Activated CD4-positive, alpha-beta T cell treated with anti-CD3 and anti-CD28 coated beads, Interleukin-2, Interleukin-4, amounts not matched to agents 100 ng/mL and 50 ng/mL, durations not matched to agents 16 hours and 8 hours (primary cell): ENCODE data around the gene LRIT2.
"Not testable (repeated sequence)": the region's sequence is repeated elsewhere in the genome, so short reads cannot be mapped to it uniquely, and the experiment has no call there.

Experiments
- DNase-seq: peaks from one replicate; pipeline ENCODE4 v3.0.0-alpha.2; 2020; ENCODE audit warnings: low spot score

LRIT2 gene

DNA sequence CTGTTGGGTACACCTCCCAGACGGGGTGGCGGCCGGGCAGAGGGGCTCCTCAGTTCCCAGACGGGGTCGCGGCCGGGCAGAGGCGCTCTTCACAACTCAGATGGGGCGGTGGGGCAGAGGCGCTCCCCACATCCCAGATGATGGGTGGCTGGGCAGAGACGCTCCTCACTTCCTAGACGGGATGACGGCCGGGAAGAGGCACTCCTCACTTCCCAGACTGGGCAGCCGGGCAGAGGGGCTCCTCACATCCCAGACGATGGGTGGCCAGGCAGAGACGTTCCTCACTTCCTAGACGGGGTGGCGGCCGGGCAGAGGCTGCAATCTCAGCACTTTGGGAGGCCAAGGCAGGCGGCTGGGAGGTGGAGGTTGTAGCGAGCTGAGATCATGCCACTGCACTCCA is 45.0 kb downstream of the LRIT2 start:
- not testable (repeated sequence) for DNase-seq

DNA sequence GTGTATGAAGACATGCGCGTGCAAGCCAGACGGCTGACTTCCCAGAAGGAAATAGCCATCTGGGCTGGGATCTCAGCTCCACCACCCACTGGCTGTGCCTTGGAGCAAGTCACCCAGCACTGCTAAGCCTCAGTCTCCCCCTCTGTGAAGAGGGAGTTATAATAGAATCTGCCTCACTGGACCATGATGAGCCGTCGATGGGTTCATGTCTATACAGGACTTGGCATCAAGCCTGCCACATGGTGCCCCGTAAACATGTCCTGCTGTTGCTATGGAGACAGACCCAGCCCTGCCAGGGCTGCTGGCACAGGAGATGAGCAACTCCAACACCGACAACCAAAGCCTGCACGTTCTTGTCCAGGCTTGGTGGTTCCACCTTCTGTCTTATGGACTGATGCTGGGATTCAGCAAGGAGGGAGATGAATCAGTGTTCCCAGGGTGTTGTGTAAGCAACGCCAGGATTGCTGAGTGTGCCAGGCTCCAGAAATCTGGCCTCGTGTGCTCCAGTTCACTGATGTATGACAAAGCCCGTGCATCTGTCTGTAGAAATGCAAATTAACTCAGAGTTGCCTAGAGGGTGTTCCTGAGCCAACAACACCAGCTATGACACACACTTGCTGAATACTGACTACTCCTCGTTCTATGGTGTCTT is 46.2 kb downstream of the LRIT2 start:
- no peak for DNase-seq

DNA sequence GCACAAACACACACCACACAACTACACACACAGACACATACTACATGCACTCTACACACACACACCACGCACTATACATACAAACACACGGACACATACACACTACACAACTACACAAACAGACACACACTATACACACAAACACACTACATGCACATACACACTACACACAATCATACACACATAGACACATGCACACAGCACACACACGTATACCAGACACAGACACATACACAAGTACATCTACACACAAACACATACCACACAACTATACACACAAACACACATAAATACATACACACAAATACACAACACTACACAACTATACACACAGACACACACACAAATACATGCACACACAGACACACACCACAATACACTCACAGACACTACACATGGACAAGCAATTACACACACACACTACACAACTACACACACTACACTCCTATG is 47.2 kb downstream of the LRIT2 start:
- DNase-seq = no peak

DNA sequence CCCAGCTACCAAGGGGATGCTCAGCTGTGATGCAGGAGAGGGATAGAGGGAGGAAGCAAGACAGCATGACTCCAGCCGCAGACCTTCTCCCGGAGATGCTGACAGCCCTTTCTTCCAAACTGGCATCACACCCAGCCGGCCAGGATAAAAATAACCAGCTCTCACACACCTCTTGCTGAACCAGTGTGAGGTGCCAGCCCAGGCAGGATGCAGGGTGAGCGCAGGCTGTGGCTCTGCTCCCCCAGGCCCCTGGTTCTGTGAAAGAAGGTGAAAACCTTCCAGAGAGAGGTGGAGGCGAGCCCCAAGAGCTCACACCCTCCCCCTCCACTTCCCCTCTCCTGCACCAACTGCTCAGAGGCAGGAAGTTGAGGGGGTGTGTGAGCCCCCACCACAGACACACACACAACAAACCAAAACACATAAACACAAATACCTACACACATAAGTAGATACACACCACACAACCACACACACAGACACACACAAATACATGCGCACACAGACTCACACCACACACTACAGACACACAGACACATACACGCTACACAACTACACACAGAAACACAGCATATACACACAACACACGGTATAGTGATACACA is 47.7 kb downstream of the LRIT2 start:
- DNase-seq = peak; percentile 22

DNA sequence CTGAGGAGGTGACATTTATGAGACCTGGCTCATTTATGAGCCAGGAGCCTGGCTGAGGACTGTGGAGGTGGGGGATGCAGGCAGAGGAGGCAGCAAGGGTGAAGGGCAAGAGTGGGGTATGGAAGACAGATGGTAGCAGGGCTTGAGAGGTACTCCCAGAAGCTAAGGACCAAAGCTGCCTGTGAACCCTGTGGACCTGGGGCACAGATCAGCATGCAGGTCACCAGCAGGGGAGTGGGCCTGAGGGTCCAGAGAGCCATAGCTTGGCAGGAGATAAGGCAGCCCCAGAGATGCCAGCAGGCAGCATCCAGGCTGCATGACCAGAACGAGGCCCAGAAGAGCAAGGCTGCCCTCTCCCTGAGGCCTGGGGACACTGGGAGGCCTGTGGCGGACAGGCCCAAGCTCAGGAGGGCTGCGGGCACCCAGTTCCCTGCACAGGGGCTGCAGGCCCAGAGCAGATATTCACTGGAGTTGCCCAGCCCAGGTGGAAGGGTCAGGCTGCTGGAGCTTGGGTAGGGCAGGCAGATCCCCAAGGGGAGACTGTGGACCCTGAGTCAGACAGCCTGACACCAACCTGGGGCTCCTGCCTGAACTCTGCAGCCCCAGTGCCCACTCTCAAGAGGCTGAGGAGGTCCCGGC is 48.4 kb downstream of the LRIT2 start:
- DNase-seq = no peak

DNA sequence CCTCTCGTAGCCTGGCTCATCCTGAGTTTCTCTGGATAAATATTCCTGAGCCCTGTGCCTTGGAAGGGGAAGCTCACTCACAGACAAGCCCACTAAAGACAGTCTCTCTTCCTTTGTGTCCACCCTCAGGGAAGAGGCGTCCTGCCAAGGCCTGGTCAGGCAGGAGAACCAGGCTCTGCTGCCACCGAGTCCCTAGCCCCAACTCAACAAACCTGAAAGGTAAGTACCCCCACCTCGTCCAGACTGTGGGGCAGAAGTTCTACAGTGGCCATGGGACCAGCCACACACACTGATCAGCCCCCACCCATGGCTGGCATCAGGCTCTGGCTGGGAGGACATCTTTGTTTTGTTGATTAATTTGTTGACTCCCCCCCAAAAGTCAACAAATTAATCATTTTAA is 49.0 kb downstream of the LRIT2 start:
- DNase-seq = no peak

DNA sequence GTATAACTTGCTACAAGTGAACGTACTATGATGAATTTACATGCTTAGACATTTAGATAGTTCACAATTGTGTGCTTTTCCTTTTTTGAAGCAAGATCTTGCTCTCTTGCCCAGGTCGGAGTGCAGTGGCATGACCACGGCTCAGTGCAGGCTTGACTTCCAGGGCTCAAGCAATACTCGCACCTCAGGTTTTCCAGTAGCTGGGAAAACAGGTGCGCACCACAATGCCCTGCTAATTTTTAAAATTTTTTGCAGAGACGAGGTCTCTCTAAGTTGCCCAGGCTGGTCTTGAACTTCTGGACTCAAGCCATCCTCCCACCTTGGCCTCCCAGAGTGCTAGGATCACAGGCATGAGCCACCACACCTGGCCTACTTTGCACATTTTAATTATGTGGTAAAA is 49.9 kb downstream of the LRIT2 start:
- no peak for DNase-seq

DNA sequence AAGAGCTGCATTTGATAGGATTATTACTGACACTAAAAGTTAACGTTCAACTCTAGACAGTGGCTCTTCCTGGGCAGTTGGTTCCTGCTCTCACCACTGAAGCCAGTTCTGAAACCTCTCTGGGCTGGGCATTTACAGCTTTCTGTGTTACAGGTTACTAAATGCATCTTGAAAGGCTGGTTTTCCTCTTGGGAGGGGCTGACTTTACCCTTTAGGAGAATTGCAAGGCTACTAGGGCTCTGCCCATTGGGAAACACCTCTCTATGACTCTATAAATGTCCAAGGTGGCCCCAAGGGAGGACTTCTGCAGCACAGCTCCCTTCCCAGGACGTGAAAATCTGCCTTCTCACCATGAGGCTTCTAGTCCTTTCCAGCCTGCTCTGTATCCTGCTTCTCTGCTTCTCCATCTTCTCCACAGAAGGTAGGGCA is 51.8 kb downstream of the LRIT2 start, which contains the start of gene GPR15LG:
GPR15LG (plus strand) TSS at position 301 of the 429 bp plus-strand sequence; CDS start at position 352, 51 bp downstream.
- DNase-seq = no peak

DNA sequence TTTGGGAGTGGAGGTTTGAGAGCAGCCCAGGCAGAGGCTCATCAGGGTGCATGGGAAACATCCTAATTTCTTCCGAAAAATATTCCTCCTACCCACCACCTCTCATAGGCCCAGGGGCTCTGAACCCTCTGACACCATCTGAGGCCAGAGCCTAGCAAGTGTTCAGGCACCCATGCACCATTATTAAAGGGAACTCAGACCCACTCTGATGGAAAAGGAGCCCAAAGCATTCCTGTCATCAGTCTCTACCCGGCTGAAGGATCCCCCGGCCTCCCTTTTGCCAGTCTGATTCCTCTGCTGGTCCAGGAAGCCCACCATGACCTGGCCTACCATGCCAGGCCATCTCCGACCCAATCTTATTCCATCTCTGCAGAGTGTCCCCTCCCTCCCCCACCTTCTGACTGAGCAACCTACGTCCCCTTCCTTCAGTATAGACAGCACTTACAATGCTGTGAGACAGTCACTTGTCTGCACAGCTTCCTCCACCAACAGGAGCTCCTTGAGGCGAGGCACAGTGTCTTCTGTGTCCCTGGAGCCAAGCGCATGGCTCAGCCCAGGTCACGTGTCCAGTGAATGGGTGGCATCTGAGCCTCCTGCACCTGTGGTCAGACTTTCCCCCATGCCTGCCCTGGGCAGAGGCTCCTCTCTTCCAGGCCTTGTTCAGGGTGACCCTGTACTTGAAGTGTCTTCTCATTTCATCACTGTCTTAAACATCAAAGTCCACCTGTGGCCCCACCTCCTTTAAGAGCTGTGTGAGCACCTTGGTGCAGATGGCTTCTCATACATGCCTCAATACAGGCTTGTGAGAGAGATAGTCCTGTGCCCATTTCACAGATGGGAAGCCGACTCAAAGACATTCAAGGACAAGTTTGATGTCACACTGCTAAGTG is 52.6 kb downstream of the LRIT2 start:
- no peak for DNase-seq

DNA sequence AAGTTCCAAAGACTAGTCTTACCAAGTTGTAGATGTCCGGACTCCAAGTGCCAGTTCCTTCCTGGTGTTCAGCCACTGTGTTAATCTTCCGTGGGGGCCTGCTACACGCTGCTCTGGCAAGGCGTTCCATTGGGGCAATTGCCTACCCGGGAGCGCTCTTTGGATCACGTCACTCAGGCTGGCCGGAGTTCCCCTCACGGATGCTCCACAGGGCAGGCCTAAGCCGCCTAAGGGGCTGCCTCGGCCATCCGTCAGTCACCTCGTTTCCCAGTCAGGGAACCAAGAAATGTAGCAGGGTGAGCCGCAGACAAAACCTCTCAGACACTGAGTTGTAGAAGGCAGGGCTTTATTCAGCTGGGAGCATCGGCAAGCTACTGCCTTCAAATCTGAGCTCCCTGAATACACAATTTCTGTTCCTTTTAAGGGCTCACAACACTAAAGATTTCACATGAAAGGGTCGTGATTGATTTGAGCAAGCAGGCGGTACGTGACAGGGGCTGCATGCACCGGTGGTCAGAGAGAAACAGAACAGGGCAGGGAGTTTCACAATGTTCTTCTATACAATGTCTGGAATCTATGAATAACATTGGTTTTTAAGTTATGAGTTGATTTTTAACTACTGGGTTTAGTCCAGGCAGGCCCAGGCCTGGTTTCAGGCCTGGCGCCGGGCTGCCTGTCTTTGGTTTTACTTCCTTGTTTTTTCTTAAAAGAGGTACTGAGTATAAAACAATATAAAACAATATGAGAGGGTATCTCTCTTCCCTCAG is 53.5 kb downstream of the LRIT2 start:
- not testable (repeated sequence) for DNase-seq

DNA sequence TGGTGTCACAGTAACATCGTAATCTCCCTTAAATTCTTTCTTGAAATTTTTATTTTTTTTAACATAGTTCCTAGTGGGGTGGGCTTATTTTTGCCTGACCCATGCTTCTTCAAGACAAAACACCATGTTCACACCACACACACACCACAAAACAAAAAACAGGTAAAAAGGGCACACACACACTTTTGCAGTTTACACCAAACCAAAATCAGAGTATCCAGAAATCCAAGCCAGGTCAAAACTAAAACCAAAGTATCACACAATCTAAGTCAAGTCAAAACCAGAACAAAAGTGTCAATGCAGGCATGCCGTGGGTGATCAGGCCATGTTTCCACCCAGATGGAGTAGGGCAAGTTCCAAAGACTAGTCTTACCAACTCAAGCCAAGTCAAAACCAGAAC is 54.1 kb downstream of the LRIT2 start:
- not testable (repeated sequence) for DNase-seq
